ENCODE data around the gene PSPN.
"Not testable (repeated sequence)": the region's sequence is repeated elsewhere in the genome, so short reads cannot be mapped to it uniquely, and the experiment has no call there.

The PSPN gene

GRCh38 chr19:6402837-6403608 is 27.3 kb upstream of the PSPN start:
- peak; percentile 94 for DNase-seq

GRCh38 chr19:6402058-6402457 is 26.3 kb upstream of the PSPN start:
- DNase-seq = no peak

GRCh38 chr19:6400062-6400944 is 24.6 kb upstream of the PSPN start:
- not testable (repeated sequence) for DNase-seq

- no peak for DNase-seq
Measured at GRCh38 chr19:6396305-6396704, 20.6 kb upstream of the PSPN start.

- no peak for DNase-seq
Measured at GRCh38 chr19:6394831-6395230, 19.1 kb upstream of the PSPN start.

- DNase-seq = no peak
Measured at GRCh38 chr19:6393983-6394412, 18.3 kb upstream of the PSPN start.

GRCh38 chr19:6393074-6393982 is 17.6 kb upstream of the PSPN start, which contains the start of gene GTF2F1:
Gene GTF2F1, minus strand, starts transcription at chr19:6393164. Its CDS starts 169 bp downstream, at chr19:6392995.
- DNase-seq = peak; percentile 99

GRCh38 chr19:6392221-6393073 is 16.7 kb upstream of the PSPN start:
- DNase-seq = no peak

GRCh38 chr19:6387372-6387771 is 11.6 kb upstream of the PSPN start:
- DNase-seq = no peak

GRCh38 chr19:6384381-6384780 is 8.6 kb upstream of the PSPN start:
- DNase-seq = no peak

- DNase-seq = no peak
Measured at GRCh38 chr19:6383188-6383587, 7.5 kb upstream of the PSPN start.

- DNase-seq = no peak
Measured at GRCh38 chr19:6381030-6381750, 5.5 kb upstream of the PSPN start.

GRCh38 chr19:6379744-6380143 is 4.0 kb upstream of the PSPN start:
- no peak for DNase-seq

- peak; percentile 59 for DNase-seq
Measured at GRCh38 chr19:6378486-6378885, 2.8 kb upstream of the PSPN start.

- peak; percentile 68 for DNase-seq
Measured at GRCh38 chr19:6378041-6378440, 2.3 kb upstream of the PSPN start.

- DNase-seq = no peak
Measured at GRCh38 chr19:6376512-6377190, 918 bp upstream of the PSPN start.

GRCh38 chr19:6374711-6375410 is 872 bp downstream of the PSPN start:
- DNase-seq = no peak

GRCh38 chr19:6374161-6374709 is 1.5 kb downstream of the PSPN start:
- DNase-seq = no peak

- DNase-seq = no peak
Measured at GRCh38 chr19:6373813-6374108, 2.0 kb downstream of the PSPN start.

Data from eye (tissue), 1 donor.